Kidney (tissue), 14 donors: Measurements from ENCODE around the gene PLCB1. TPM values are rescaled to one million over a fixed set of nuclear protein-coding genes. Genes with fewer than 3 reads are reported as not detected.

Experiments used
- DNase-seq, 5 donors: peaks; one replicate each; pipeline ENCODE4 v3.0.0-alpha.2; 2013 to 2020
- FAIRE-seq: peaks from 2 replicates; lab custom pipeline; 2012; peaks lifted over from hg19 to GRCh38; lab: Jason Lieb, UNC
- H3K27ac ChIP-seq, 2 donors: one replicate each; pipeline ENCODE4 v1.7.0; 2013; ENCODE audit warnings: low read depth in 2 of 2, low read length in 2 of 2, inconsistent platforms in 1 of 2
- H3K27me3 ChIP-seq: one replicate; pipeline ENCODE4 v1.7.1; 2013; ENCODE audit warnings: low read length, inconsistent platforms; ENCODE audit not compliant: control insufficient read depth, insufficient read depth
- H3K36me3 ChIP-seq, 3 donors: one replicate each; pipeline versions ENCODE4 v1.7.0 to v1.7.1; 2013; ENCODE audit warnings: low read length in 3 of 3, control low read depth in 1 of 3, inconsistent platforms in 1 of 3; ENCODE audit not compliant: insufficient read depth in 3 of 3, control insufficient read depth in 2 of 3
- H3K4me1 ChIP-seq, 3 donors: one replicate each; pipeline versions ENCODE4 v1.7.0 to v1.7.1; 2013; ENCODE audit warnings: low read length in 3 of 3, inconsistent platforms in 1 of 3, low read depth in 1 of 3; ENCODE audit not compliant: control insufficient read depth in 2 of 3, insufficient read depth in 2 of 3
- H3K4me3 ChIP-seq, 3 donors: one replicate each; pipeline versions ENCODE4 v1.7.0 to v1.8.1; 2013; ENCODE audit warnings: low read length in 3 of 3, control low read depth in 1 of 3, inconsistent platforms in 1 of 3
- H3K9ac ChIP-seq, 3 donors: one replicate each; pipeline versions ENCODE4 v1.7.0 to v1.7.1; 2013; ENCODE audit warnings: low read length in 3 of 3, control low read depth in 1 of 3, inconsistent platforms in 1 of 3
- H3K9me3 ChIP-seq, 3 donors: one replicate each; pipeline versions ENCODE4 v1.7.0 to v1.7.1; 2013; ENCODE audit warnings: low read length in 3 of 3, control low read depth in 1 of 3, inconsistent platforms in 1 of 3; ENCODE audit not compliant: control insufficient read depth in 2 of 3, insufficient read depth in 1 of 3
- intact Hi-C: fragments of 100-400 bp; cut with DNase I; formaldehyde crosslinking; loops from one replicate; pipeline ENCODE4 v1.11.1; 2022
- polyA plus RNA-seq: library from polyadenylated mRNA; stranded (reverse); fragments of 350-450 nt; fragmentation: Illumina TruSeq; extraction: RNeasy Lipid Tissue Mini Kit (QIAGEN cat#74804); gene quantifications from one replicate; pipeline ENCODE4 v1.2.3, GENCODE V29; 2014; ENCODE audit warnings: low read depth, low replicate concordance; ENCODE audit not compliant: insufficient read depth
- total RNA-seq: library from RNA; stranded (reverse); fragmentation: NEBNext Ultra II Directional; extraction: Animal tissue kit (Norgen Biotek cat#: 25700); gene quantifications from one replicate; pipeline ENCODE4 v1.2.1, GENCODE V29; 2021
- TF ChIP-seq, protein P1 (sequence below): IDR thresholded peaks from 3 replicates; pipeline ENCODE4 v1.5.1; 2012; ENCODE audit warnings: mild to moderate bottlenecking, moderate library complexity, borderline replicate concordance; ENCODE audit not compliant: insufficient read depth; ENCODE audit errors: extremely low read depth
- donor health status: control.
- donor health status: control.
- donor health status: control.
- donor health status: control.
- donor health status: control.
- donor health status: DM: yes; HTN: yes; CAD: no.
- donor health status: Normal renal cell carcinoma (clear cell type).

Gene PLCB1
- total and polyA plus RNA-seq, 2 donors from 2014 or later: 9.4 to 107 TPM

DNA sequence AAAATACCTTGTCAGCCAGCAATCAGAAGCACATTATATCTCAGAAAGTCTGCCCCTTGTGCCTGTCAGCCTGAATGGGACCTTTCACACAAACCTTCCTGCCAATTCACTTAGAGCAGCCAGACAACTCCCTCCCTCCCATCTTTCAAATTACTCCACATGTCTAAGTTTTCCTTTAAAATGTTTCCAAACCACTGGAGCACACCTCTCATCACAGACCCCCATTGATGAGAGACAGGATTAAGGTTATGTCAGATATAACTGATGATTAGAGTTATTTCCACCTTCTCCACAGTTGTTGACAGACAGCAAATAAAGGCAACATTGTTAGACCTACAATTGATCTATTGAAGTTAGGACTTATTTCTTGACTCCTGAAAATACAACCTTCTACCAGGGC lies 408.4 kb downstream of the PLCB1 start:
- Histone ChIP-seq H3K4me3 (no peak overlapping the region), H3K4me1 (no peaks in the 10 kb centered on the region), H3K27me3 (no peaks in the 10 kb centered on the region), H3K36me3 (no peaks in the 10 kb centered on the region), H3K9me3 (no peaks in the 10 kb centered on the region), H3K27ac (no peak overlapping the region), H3K9ac (no peak overlapping the region)
- no peak for FAIRE-seq
- no peak for DNase-seq
- intact Hi-C loops: no loop called here
- TF ChIP-seq, protein P1, sequence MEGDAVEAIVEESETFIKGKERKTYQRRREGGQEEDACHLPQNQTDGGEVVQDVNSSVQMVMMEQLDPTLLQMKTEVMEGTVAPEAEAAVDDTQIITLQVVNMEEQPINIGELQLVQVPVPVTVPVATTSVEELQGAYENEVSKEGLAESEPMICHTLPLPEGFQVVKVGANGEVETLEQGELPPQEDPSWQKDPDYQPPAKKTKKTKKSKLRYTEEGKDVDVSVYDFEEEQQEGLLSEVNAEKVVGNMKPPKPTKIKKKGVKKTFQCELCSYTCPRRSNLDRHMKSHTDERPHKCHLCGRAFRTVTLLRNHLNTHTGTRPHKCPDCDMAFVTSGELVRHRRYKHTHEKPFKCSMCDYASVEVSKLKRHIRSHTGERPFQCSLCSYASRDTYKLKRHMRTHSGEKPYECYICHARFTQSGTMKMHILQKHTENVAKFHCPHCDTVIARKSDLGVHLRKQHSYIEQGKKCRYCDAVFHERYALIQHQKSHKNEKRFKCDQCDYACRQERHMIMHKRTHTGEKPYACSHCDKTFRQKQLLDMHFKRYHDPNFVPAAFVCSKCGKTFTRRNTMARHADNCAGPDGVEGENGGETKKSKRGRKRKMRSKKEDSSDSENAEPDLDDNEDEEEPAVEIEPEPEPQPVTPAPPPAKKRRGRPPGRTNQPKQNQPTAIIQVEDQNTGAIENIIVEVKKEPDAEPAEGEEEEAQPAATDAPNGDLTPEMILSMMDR: no peak

DNA sequence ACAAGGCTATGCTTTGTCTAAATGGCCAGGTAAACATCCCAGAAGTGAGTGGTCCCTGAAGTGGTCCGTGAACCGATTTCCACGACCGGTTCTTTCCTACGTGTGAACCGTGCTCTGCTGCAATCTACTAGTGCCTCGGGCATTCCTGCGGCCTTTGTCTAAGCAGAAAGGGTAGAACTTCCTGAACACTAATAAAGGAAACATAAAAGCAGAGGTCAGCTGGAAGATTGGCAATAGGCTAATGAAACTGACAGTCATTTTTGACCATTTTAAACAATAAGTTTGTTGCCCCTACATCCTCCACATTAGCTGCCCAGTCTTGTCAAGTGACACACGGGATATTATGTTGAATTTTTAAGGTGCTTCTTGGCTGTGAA lies 410.0 kb downstream of the PLCB1 start:
- FAIRE-seq (no peak), DNase-seq (no peak)

DNA sequence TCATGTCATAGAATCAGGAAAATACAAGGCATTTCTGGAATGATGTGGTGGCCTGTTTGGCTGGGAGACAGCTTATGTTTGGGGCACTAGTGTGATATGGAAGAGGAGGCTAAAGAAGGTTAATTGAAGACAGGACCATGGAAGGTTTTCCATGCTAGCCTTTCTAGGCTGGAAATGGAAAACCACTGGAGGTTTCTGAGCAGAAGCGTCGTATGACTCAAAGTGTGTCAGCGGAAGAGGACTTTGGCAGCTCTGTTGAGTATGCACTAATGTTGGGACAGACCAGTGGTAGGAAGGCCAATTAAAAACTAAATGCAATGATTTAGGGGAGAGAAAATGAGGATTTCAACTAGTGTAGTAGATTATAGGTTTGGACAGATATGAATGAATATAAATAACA lies 413.1 kb downstream of the PLCB1 start:
- Histone ChIP-seq H3K27ac (no peak overlapping the region), H3K4me3 (no peak overlapping the region), H3K9me3 (no peaks in the 10 kb centered on the region), H3K36me3 (no peaks in the 10 kb centered on the region), H3K27me3 (no peaks in the 10 kb centered on the region), H3K4me1 (no peaks in the 10 kb centered on the region), H3K9ac (no peak overlapping the region)
- FAIRE-seq (no peak), DNase-seq (no peak)
- intact Hi-C loops: no loop called here
- TF ChIP-seq, protein P1: no peak

More for the DNA sequence above, 410.0 kb downstream of the PLCB1 start:
- Histone ChIP-seq H3K27ac (no peak overlapping the region), H3K36me3 (no peaks in the 10 kb centered on the region), H3K9me3 (no peaks in the 10 kb centered on the region), H3K4me1 (no peaks in the 10 kb centered on the region), H3K27me3 (no peaks in the 10 kb centered on the region), H3K9ac (no peak overlapping the region), H3K4me3 (no peak overlapping the region)
- TF ChIP-seq, protein P1: no peak
- intact Hi-C loops: no loop called here

DNA sequence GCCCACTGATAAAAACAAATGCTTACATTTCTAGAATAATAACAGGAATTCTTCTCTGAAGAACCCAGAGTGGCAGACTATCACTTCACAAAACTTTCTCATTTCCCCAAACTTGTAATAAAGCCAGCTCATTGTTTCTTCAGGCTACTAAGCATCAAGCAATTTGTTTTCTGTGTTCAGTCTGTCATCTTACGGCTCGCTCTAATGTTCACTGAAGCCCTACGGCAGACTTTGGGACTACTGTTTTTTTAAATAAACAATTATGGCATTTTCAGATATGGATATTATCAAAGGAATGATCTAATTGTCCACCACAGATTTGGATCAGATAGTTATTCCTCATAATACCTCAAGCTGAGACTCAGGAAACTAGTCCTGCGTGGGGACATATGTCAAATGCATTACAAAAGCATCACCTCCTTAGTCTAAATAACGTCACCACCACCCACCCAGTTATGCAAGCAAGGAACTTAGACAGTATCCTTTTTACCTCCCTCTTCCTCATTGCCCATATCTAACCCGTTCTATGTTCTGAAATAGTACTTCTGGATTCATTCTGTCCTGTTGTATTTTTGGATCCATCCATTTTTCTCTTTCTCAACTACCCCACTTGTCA lies 415.1 kb downstream of the PLCB1 start:
- Histone ChIP-seq H3K4me3 (no peak overlapping the region), H3K27ac (no peak overlapping the region), H3K27me3 (no peaks in the 10 kb centered on the region), H3K4me1 (no peaks in the 10 kb centered on the region), H3K9ac (no peak overlapping the region), H3K36me3 (no peaks in the 10 kb centered on the region), H3K9me3 (no peaks in the 10 kb centered on the region)
- no peak for FAIRE-seq
- no peak for DNase-seq
- TF ChIP-seq, protein P1: no peak
- intact Hi-C loops: no loop called here
